Naive B cell (primary cell): ENCODE data around the gene HRC. TPM values are rescaled to one million over a fixed set of nuclear protein-coding genes. Genes with fewer than 3 reads are reported as not detected.

Source experiments
- polyA plus RNA-seq, 6 donors: library from polyadenylated mRNA; unstranded; fragments of 300-500 nt; fragmentation: Illumina TruSeq; gene quantifications; one replicate each; pipeline ENCODE4 v1.2.3, GENCODE V29; 2021; ENCODE audit warnings: low read depth in 6 of 6

HRC gene
- polyA plus RNA-seq, 6 donors from 2014 or later, result not detected

Other genes with a start within 250 kb of the HRC start
- gene DHDH, start 221.7 kb downstream of the HRC start, polyA plus RNA-seq, result under 1 TPM in 1 of 6 donors, not detected in 5; 0.32 TPM
- gene BAX, start 200.5 kb downstream of the HRC start, polyA plus RNA-seq, result 10 to 100 TPM; 56.0 to 88.2 (median 68.3) TPM
- 1,000 to 10,000 TPM; 5,752 to 7,301 (median 6,284) TPM for gene FTL, start 190.1 kb downstream of the HRC start, polyA plus RNA-seq
- gene GYS1, start 162.1 kb downstream of the HRC start, polyA plus RNA-seq, result 10 to 100 TPM; 16.0 to 24.1 (median 20.5) TPM
- gene RUVBL2, start 161.5 kb downstream of the HRC start, polyA plus RNA-seq, result 10 to 100 TPM; 39.7 to 63.2 (median 50.0) TPM
- not detected for gene LHB, start 138.3 kb downstream of the HRC start, polyA plus RNA-seq
- gene CGB3, start 131.1 kb downstream of the HRC start, polyA plus RNA-seq, result not detected
- not detected for gene CGB2, start 123.5 kb downstream of the HRC start, polyA plus RNA-seq
- not detected for gene CGB1, start 118.5 kb downstream of the HRC start, polyA plus RNA-seq
- not detected for gene CGB5, start 111.5 kb downstream of the HRC start, polyA plus RNA-seq
- gene CGB8, start 106.3 kb downstream of the HRC start, polyA plus RNA-seq, result not detected
- gene CGB7, start 97.6 kb downstream of the HRC start, polyA plus RNA-seq, result not detected
- gene NTF4, start 90.6 kb downstream of the HRC start, polyA plus RNA-seq, result not detected
- gene KCNA7, start 82.7 kb downstream of the HRC start, polyA plus RNA-seq, result not detected
- gene SNRNP70, start 69.9 kb downstream of the HRC start, polyA plus RNA-seq, result 10 to 100 TPM; 29.8 to 63.5 (median 41.6) TPM
- 1 to 10 TPM in 5 of 6 donors, not detected in 1; 2.8 to 5.0 (median 3.5) TPM for gene LIN7B, start 41.0 kb downstream of the HRC start, polyA plus RNA-seq
- 1 to 10 TPM; 2.8 to 6.3 (median 5.8) TPM for gene C19orf73, start 36.3 kb downstream of the HRC start, polyA plus RNA-seq
- gene PPFIA3, start 35.9 kb downstream of the HRC start, polyA plus RNA-seq, result under 1 TPM in 2 of 6 donors, not detected in 4; 0.23 to 0.26 TPM
- gene TRPM4, start 2.4 kb upstream of the HRC start, polyA plus RNA-seq, result under 1 TPM in 1 of 6 donors, not detected in 5; 0.45 TPM
- 10 to 100 TPM in 1 of 6 donors, 1 to 10 TPM in 5; 5.8 to 17.4 (median 8.4) TPM for gene SLC6A16, start 169.8 kb upstream of the HRC start, polyA plus RNA-seq
- 1,000 to 10,000 TPM in 1 of 6 donors, 100 to 1,000 TPM in 5; 672 to 1,032 (median 882) TPM for gene CD37, start 180.0 kb upstream of the HRC start, polyA plus RNA-seq
- gene TEAD2, start 207.0 kb upstream of the HRC start, polyA plus RNA-seq, result 1 to 10 TPM in 5 of 6 donors, under 1 TPM in 1; 0.80 to 5.4 (median 3.0) TPM
- 1 to 10 TPM in 1 of 6 donors, under 1 TPM in 2, not detected in 3; 0.55 to 2.8 (median 0.82) TPM for gene DKKL1, start 208.5 kb upstream of the HRC start, polyA plus RNA-seq
- not detected for gene KASH5, start 232.9 kb upstream of the HRC start, polyA plus RNA-seq